Stimulated activated naive CD4-positive, alpha-beta T cell (primary cell): ENCODE results near the gene CAMK2N2.

Experiments used
- DNase-seq, 6 experiments: peaks; one replicate each; lab custom pipeline; 2025; lab: John Stamatoyannopoulos, UW

Gene CAMK2N2

DNA sequence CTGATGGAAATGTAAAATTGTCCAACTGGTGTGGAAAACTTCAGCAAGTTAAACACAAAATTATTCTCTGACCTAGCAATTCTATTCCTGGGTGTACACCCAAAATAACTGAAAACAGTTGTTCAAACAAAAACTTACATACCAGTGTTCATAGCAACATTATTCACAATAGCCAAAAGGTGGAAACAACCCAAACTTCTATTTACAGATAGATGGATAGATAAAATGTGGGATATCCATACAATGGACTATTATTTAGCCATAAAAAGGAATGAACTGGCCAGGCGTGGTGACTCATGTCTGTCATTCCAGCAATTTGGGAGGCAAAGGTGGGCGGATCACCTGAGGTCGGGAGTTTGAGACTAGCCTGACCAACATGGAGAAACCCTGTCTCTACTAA lies 38.8 kb downstream of the CAMK2N2 start:
- DNase-seq = no peak

GRCh38 chr3:184218814-184219213 lies 42.5 kb downstream of the CAMK2N2 start:
- no peak for DNase-seq

DNA sequence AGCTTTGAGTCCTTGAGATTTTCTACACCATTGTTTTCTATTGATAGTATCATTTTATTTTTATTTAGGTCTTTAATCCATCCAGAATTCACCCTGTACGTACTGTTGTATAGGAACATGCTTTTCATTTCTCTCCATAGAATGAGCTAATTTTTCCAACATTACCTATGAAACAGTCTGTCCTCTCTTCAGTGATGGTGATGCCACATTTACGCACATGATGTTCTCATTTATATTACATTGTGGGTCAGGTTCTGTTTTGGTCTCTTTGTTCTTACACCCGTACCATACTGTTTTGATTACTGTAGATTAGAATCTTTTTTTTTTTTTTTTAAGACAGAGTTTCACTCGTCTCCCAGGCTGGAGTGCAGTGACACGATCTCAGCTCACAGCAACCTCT lies 49.6 kb downstream of the CAMK2N2 start:
- no peak for DNase-seq

DNA sequence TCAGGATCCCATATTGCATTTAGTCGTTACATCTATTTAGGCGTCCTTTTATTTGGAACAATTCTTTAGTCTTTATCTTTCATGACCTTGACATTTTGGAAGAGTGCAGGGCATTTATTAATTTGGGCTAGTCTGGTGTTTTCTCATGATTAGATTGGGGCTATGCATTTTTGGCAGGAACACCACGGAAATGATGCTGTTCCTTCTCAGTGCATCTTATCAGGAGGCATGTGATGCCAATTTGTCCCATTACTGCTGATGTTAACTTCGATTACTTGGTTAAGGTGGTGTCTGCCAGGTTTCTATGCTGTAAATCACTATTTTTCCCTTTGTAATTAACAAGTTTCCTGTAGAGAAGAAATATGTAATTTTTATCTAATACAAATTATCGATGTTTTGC lies 50.1 kb downstream of the CAMK2N2 start:
- DNase-seq = no peak
